ENCODE data around the gene MTR. TPM values are rescaled to one million over a fixed set of nuclear protein-coding genes. Genes with fewer than 3 reads are reported as not detected.

The MTR gene
- total RNA-seq, 2 donors from 2014 or later = 18.8 to 48.7 TPM

GRCh38 chr1:236767276-236767675 is 27.8 kb upstream of the MTR start:
- Histone ChIP-seq H3K4me3 (no peak overlapping the region), H3K4me1 (replicated peaks) (no peaks in the 10 kb centered on the region), H3K27ac (no peak overlapping the region), H3K9me3 (no peaks in the 10 kb centered on the region), H3K36me3 (no peaks in the 10 kb centered on the region), H3K27me3 (replicated peaks; ENCODE audit: insufficient read depth) (peaks cover 2% of the 10 kb centered on the region)
- TF ChIP-seq POLR2AphosphoS5 (IDR thresholded peaks at IDR 0.05) = no peak
- no peak for TF ChIP-seq POLR2A (IDR thresholded peaks at IDR 0.05)
- no peak for TF ChIP-seq CTCF (IDR thresholded peaks at IDR 0.05)
- no peak for DNase-seq (ENCODE audit: low spot score)
- intact Hi-C loops (cut with DNase I) = no loop called here
- WGBS = 74% methylated on average over 6 of the region's 6 CpGs

DNA sequence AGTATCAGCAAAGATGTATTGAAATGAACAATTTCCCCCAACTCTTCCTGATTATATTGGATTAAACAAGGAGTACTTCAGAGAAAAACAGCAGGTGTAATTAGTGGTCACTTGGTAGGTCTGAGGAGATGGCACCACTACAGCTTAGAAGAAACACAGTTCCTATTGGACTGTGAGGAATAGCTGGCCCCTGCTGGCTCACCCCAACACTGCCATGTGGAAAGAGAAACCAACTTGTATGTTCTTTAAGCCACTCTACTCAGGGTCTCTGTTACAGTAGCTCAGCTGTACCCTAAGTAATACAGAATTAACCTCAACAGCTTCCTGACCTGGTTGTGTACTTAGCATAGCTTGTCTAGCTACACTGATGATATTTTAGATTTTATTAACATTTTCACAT is 26.5 kb upstream of the MTR start:
- no peak for TF ChIP-seq POLR2A (IDR thresholded peaks at IDR 0.05)
- no peak for TF ChIP-seq CTCF (IDR thresholded peaks at IDR 0.05)
- no peak for TF ChIP-seq POLR2AphosphoS5 (IDR thresholded peaks at IDR 0.05)
- intact Hi-C loops (cut with DNase I) = no loop called here
- Histone ChIP-seq H3K4me1 (replicated peaks) (no peaks in the 10 kb centered on the region), H3K27ac (no peak overlapping the region), H3K27me3 (replicated peaks; ENCODE audit: insufficient read depth) (peaks cover 2% of the 10 kb centered on the region), H3K36me3 (no peaks in the 10 kb centered on the region), H3K9me3 (no peaks in the 10 kb centered on the region), H3K4me3 (no peak overlapping the region)
- DNase-seq (ENCODE audit: low spot score) = no peak

DNA sequence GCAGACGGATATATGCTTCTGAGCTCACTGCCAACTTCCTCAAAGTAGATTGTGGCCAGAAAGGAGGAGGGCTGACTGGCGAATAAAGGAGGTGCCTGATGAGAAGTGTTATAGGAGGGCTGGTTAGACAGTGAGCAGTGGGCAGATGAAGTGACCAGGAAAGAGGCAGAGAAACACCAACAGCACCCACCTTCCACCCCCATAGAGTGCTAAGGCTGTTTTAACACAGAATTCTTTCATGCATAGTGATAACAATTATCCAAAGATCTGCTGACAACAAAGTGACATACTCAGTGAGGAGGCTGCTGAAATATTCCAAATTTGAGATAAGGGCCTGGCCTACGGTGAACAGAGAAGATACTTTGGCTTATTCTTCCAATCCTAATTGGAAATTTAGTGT is 21.2 kb upstream of the MTR start:
- intact Hi-C loops (cut with DNase I) = no loop called here

GRCh38 chr1:236774926-236775325 is 20.2 kb upstream of the MTR start:
- H3K4me3 ChIP-seq = no peak overlapping the region
- H3K9me3 ChIP-seq = no peaks in the 10 kb centered on the region
- WGBS = 48% methylated on average over 3 of the region's 3 CpGs
- TF ChIP-seq POLR2A (IDR thresholded peaks at IDR 0.05) = no peak
- TF ChIP-seq CTCF (IDR thresholded peaks at IDR 0.05) = peak in 1 of 4 experiments; percentile 10
- no peaks in the 10 kb centered on the region for H3K27me3 ChIP-seq (replicated peaks; ENCODE audit: insufficient read depth)
- no peak overlapping the region for H3K27ac ChIP-seq
- no peak for DNase-seq (ENCODE audit: low spot score)
- intact Hi-C loops (cut with DNase I) = no loop called here
- H3K4me1 ChIP-seq (replicated peaks) = no peaks in the 10 kb centered on the region
- no peaks in the 10 kb centered on the region for H3K36me3 ChIP-seq

More for the DNA sequence above, 21.2 kb upstream of the MTR start:
- no peaks in the 10 kb centered on the region for H3K36me3 ChIP-seq
- no peak overlapping the region for H3K4me3 ChIP-seq
- no peaks in the 10 kb centered on the region for H3K9me3 ChIP-seq
- H3K27ac ChIP-seq = no peak overlapping the region
- no peaks in the 10 kb centered on the region for H3K4me1 ChIP-seq (replicated peaks)
- H3K27me3 ChIP-seq (replicated peaks; ENCODE audit: insufficient read depth) = no peaks in the 10 kb centered on the region
- DNase-seq (ENCODE audit: low spot score) = no peak
- 62% methylated on average over 3 of the region's 3 CpGs for WGBS
- TF ChIP-seq POLR2AphosphoS5 (IDR thresholded peaks at IDR 0.05) = no peak
- no peak for TF ChIP-seq POLR2A (IDR thresholded peaks at IDR 0.05)
- no peak for TF ChIP-seq CTCF (IDR thresholded peaks at IDR 0.05)

DNA sequence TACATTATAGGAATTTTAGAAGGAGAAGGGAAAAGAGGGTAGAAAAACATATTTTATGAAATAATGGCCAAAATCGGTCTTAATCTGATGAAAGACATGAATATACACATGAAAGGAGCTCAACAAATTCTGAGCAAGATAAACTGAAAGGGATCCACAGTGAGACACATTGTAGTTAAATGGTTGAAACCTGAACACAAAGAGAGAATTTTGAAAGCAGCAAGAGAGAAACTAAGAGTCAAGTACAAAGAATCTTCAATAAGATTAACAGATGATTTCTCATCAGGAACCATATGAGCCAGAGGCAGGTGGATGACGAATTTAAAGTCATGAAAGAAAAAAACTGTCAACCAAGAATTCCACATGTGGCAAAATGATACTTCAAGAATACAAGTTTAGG is 15.8 kb upstream of the MTR start:
- Histone ChIP-seq H3K4me3 (no peak overlapping the region), H3K27me3 (replicated peaks; ENCODE audit: insufficient read depth) (no peaks in the 10 kb centered on the region), H3K36me3 (no peaks in the 10 kb centered on the region), H3K9me3 (no peaks in the 10 kb centered on the region), H3K4me1 (replicated peaks) (no peaks in the 10 kb centered on the region), H3K27ac (no peak overlapping the region)
- WGBS = 91% methylated on average over 2 of the region's 2 CpGs
- TF ChIP-seq POLR2A (IDR thresholded peaks at IDR 0.05) = no peak
- no peak for TF ChIP-seq CTCF (IDR thresholded peaks at IDR 0.05)
- TF ChIP-seq POLR2AphosphoS5 (IDR thresholded peaks at IDR 0.05) = no peak
- DNase-seq (ENCODE audit: low spot score) = no peak
- intact Hi-C loops (cut with DNase I) = no loop called here

Data from prostate gland (tissue), 2 donors.